OCI-LY3 (cell line): ENCODE data around the gene BEND7.

Experiments used
- H2AFZ ChIP-seq: fragments of 200-600, 300-600 bp; shearing (Covaris generic); 2 replicates; pipeline ENCODE4 v1.6.0; 2014; ENCODE audit warnings: antibody characterized with exemption, low read depth, low read length
- H3K27ac ChIP-seq: fragments of 200-600, 300-600 bp; sonication (generic); 2 replicates; pipeline ENCODE4 v1.5.1; 2014; ENCODE audit warnings: mild to moderate bottlenecking, low read length, moderate library complexity, mixed read lengths
- H3K27me3 ChIP-seq: fragments of 200-600, 300-600 bp; sonication (generic); 2 replicates; pipeline ENCODE4 v1.6.1; 2014; ENCODE audit warnings: low read depth, low read length, mixed read lengths
- H3K36me3 ChIP-seq: fragments of 200-600, 300-600 bp; sonication (generic); replicated peaks from 2 replicates; pipeline ENCODE3; 2014; ENCODE audit warnings: low read depth, low read length, mixed read lengths
- H3K4me1 ChIP-seq: fragments of 300-600, 200-600 bp; sonication (generic); 2 replicates; pipeline ENCODE4 v1.6.1; 2014; ENCODE audit warnings: low read length, mixed read lengths
- H3K4me2 ChIP-seq: fragments of 200-600, 300-600 bp; sonication (generic); 2 replicates; pipeline ENCODE4 v1.6.1; 2014; ENCODE audit warnings: low read length, mixed read lengths
- H3K4me3 ChIP-seq: fragments of 300-600, 200-600 bp; sonication (generic); 2 replicates; pipeline ENCODE4 v1.5.1; 2014; ENCODE audit warnings: antibody characterized with exemption, mild to moderate bottlenecking, low read length, moderate library complexity
- H3K79me2 ChIP-seq: fragments of 300-600, 200-600 bp; shearing (Covaris generic); 2 replicates; pipeline ENCODE4 v1.6.1; 2014; ENCODE audit warnings: mild to moderate bottlenecking, low read length, mixed read lengths
- H3K9ac ChIP-seq: fragments of 300-600, 200-600 bp; shearing (Covaris generic); 2 replicates; pipeline ENCODE4 v1.6.0; 2014; ENCODE audit warnings: mild to moderate bottlenecking, low read length, moderate library complexity
- H3K9me3 ChIP-seq: fragments of 200-600, 300-600 bp; shearing (Covaris generic); 2 replicates; pipeline ENCODE4 v1.6.1; 2014; ENCODE audit warnings: low read length, mixed read lengths; ENCODE audit not compliant: insufficient read depth
- H4K20me1 ChIP-seq: fragments of 200-600, 300-600 bp; sonication (generic); 2 replicates; pipeline ENCODE4 v1.6.1; 2016; ENCODE audit warnings: low read length, mixed read lengths; ENCODE audit not compliant: insufficient read depth
- CTCF ChIP-seq: fragments of 200-600, 300-600 bp; sonication (generic); IDR thresholded peaks from 2 replicates; pipeline ENCODE4 v1.5.1; 2014; ENCODE audit warnings: antibody characterized with exemption, low read length, low read depth
- EZH2phosphoT487 ChIP-seq: fragments of 200-600 bp; shearing (Covaris generic); IDR thresholded peaks from 2 replicates; pipeline ENCODE4 v1.6.1; 2018; ENCODE audit warnings: antibody characterized with exemption, mixed run types, low read depth

BEND7 gene

GRCh38 chr10:13425397-13425796, 103.4 kb downstream of the BEND7 start:
- Histone ChIP-seq H3K79me2 (no peaks in the 10 kb centered on the region), H3K27me3 (0 out of 2 replicates have a peak, but pooled peaks cover 6% of the 10 kb centered on the region), H3K4me1 (peaks cover 9% of the 10 kb centered on the region), H3K9me3 (no peaks in the 10 kb centered on the region), H3K4me3 (no peak overlapping the region), H2AFZ (no peak overlapping the region), H3K27ac (no peak overlapping the region), H3K4me2 (no peak overlapping the region), H4K20me1 (no peaks in the 10 kb centered on the region), H3K9ac (no peak overlapping the region), H3K36me3 (no peaks in the 10 kb centered on the region)
- TF ChIP-seq CTCF (no peak), EZH2phosphoT487 (no peak)

- Histone ChIP-seq H3K9me3 (no peaks in the 10 kb centered on the region), H3K4me2 (peak overlapping the region; percentile 24; the same call in 1 of the 2 replicates), H3K27me3 (0 out of 2 replicates have a peak, but pooled peaks cover 6% of the 10 kb centered on the region), H3K36me3 (no peaks in the 10 kb centered on the region), H3K79me2 (no peaks in the 10 kb centered on the region), H3K4me1 (peaks cover 9% of the 10 kb centered on the region), H3K4me3 (no peak overlapping the region), H2AFZ (no peak overlapping the region), H3K27ac (no peak overlapping the region), H3K9ac (no peak overlapping the region), H4K20me1 (no peaks in the 10 kb centered on the region)
- TF ChIP-seq EZH2phosphoT487: no peak
- TF ChIP-seq CTCF: no peak
Measured at GRCh38 chr10:13422800-13423199, 106.0 kb downstream of the BEND7 start.

- H3K9ac ChIP-seq: no peak overlapping the region
- no peak overlapping the region for H3K4me2 ChIP-seq
- no peaks in the 10 kb centered on the region for H3K36me3 ChIP-seq
- no peak overlapping the region for H3K4me3 ChIP-seq
- 0 out of 2 replicates have a peak, but pooled peaks cover under 1% of the 10 kb centered on the region for H3K27me3 ChIP-seq
- no peak overlapping the region for H3K27ac ChIP-seq
- TF ChIP-seq CTCF: no peak
- no peak for TF ChIP-seq EZH2phosphoT487
- H2AFZ ChIP-seq: no peak overlapping the region
- H3K79me2 ChIP-seq: no peaks in the 10 kb centered on the region
- H4K20me1 ChIP-seq: no peaks in the 10 kb centered on the region
- no peaks in the 10 kb centered on the region for H3K9me3 ChIP-seq
- H3K4me1 ChIP-seq: peaks cover 9% of the 10 kb centered on the region
Measured at GRCh38 chr10:13421382-13421917, 107.4 kb downstream of the BEND7 start.

GRCh38 chr10:13420532-13421307, 108.1 kb downstream of the BEND7 start:
- Histone ChIP-seq H2AFZ (no peak overlapping the region), H3K27ac (no peak overlapping the region), H4K20me1 (no peaks in the 10 kb centered on the region), H3K4me1 (peaks cover 9% of the 10 kb centered on the region), H3K4me3 (no peak overlapping the region), H3K27me3 (no peaks in the 10 kb centered on the region), H3K9ac (no peak overlapping the region), H3K36me3 (no peaks in the 10 kb centered on the region), H3K79me2 (no peaks in the 10 kb centered on the region), H3K9me3 (no peaks in the 10 kb centered on the region), H3K4me2 (no peak overlapping the region)
- TF ChIP-seq CTCF (no peak), EZH2phosphoT487 (no peak)
